Peyer's patch (tissue), 4 donors: ENCODE results near the gene SSNA1. TPM values are rescaled to one million over a fixed set of nuclear protein-coding genes. Genes with fewer than 3 reads are reported as not detected.

Experiments
- DNase-seq, 3 donors: peaks; one replicate each; pipeline ENCODE4 v3.0.0-alpha.2; 2017 to 2019
- H3K27ac ChIP-seq, 4 donors: fragments of 200-600 bp; sonication (generic); one replicate each; pipeline ENCODE4 v1.5.1; 2016 to 2019
- H3K27me3 ChIP-seq, 2 donors: fragments of 200-600 bp; sonication (generic); one replicate each; pipeline ENCODE4 v1.5.1; 2019
- H3K36me3 ChIP-seq, 3 donors: fragments of 200-600 bp; sonication (generic); one replicate each; pipeline ENCODE4 v1.5.1; 2016 to 2019
- H3K4me1 ChIP-seq, 4 donors: fragments of 200-600 bp; sonication (generic); one replicate each; pipeline ENCODE4 v1.5.1; 2016 to 2019
- H3K4me3 ChIP-seq, 4 donors: fragments of 200-600 bp; sonication (generic); 1 replicate in 3 of 4; 2 replicates in 1 of 4; pipeline ENCODE4 v1.5.1; 2016 to 2019; ENCODE audit warnings: mild to moderate bottlenecking in 1 of 4
- H3K9me3 ChIP-seq, 4 donors: fragments of 200-600 bp; sonication (generic); one replicate each; pipeline ENCODE4 v1.5.1; 2016 to 2019; ENCODE audit warnings: mild to moderate bottlenecking in 1 of 4
- CTCF ChIP-seq, 6 experiments: fragments of 450-650 bp in 4 of 6; fragments of 200-600 bp in 2 of 6; sonication (generic) in 1 of 6; IDR thresholded peaks; one replicate each; pipeline ENCODE4 v1.5.1; 2017 to 2019; ENCODE audit warnings: antibody characterized with exemption in 6 of 6, mild to moderate bottlenecking in 3 of 6, moderate library complexity in 1 of 6
- POLR2A ChIP-seq, 2 donors: fragments of 450-650 bp; IDR thresholded peaks; one replicate each; pipeline ENCODE4 v1.5.1; 2017; ENCODE audit warnings: antibody characterized with exemption in 2 of 2, mild to moderate bottlenecking in 2 of 2, moderate library complexity in 2 of 2
- total RNA-seq, 4 donors: library from RNA; depleted of rRNA; stranded (reverse); fragments of >200 nt; gene quantifications; one replicate each; pipeline ENCODE4 v1.1.0, GENCODE V29; 2016

SSNA1 gene
- total RNA-seq, 4 donors from 2014 or later, result 58.6 to 82.0 (median 71.6) TPM

- H3K27me3 ChIP-seq, result no peaks in the 10 kb centered on the region
- H3K4me1 ChIP-seq, result peaks cover 4 to 69% (median 29%) of the 10 kb centered on the region in 4 donors
- peak overlapping the region; percentile 61 to 98 (median 88) for H3K27ac ChIP-seq
- DNase-seq, result no peak
- no peaks in the 10 kb centered on the region for H3K9me3 ChIP-seq
- TF ChIP-seq POLR2A (IDR thresholded peaks at IDR 0.05), result peak in 1 of 2 donors; percentile 34
- no peak for TF ChIP-seq CTCF (IDR thresholded peaks at IDR 0.05)
- peak overlapping the region; percentile 41 to 96 (median 83) for H3K4me3 ChIP-seq
- no peaks in the 10 kb centered on the region for H3K36me3 ChIP-seq
Observed at GRCh38 chr9:137201205-137201868, 12.9 kb downstream of the SSNA1 start.

- Histone ChIP-seq H3K27me3 (no peaks in the 10 kb centered on the region), H3K4me3 (no peak overlapping the region), H3K9me3 (no peaks in the 10 kb centered on the region), H3K4me1 (peaks cover 5 to 68% (median 33%) of the 10 kb centered on the region in 4 donors), H3K27ac (no peak overlapping the region), H3K36me3 (no peaks in the 10 kb centered on the region)
- TF ChIP-seq CTCF (IDR thresholded peaks at IDR 0.05), result no peak
- no peak for TF ChIP-seq POLR2A (IDR thresholded peaks at IDR 0.05)
- DNase-seq, result no peak
Observed at GRCh38 chr9:137202966-137203365, 14.5 kb downstream of the SSNA1 start.

- DNase-seq, result no peak
- Histone ChIP-seq H3K27ac (peak overlapping the region; percentile 87 to 98 (median 89)), H3K4me1 (peaks cover 5 to 50% (median 29%) of the 10 kb centered on the region in 4 donors), H3K4me3 (peak overlapping the region; percentile 90 to 100 (median 95)), H3K36me3 (no peaks in the 10 kb centered on the region), H3K27me3 (no peaks in the 10 kb centered on the region), H3K9me3 (no peaks in the 10 kb centered on the region)
- TF ChIP-seq POLR2A (IDR thresholded peaks at IDR 0.05), result no peak
- no peak for TF ChIP-seq CTCF (IDR thresholded peaks at IDR 0.05)
Observed at GRCh38 chr9:137204731-137205125, 16.3 kb downstream of the SSNA1 start.

- peak; percentile 91 to 96 (median 96) for DNase-seq
- Histone ChIP-seq H3K27me3 (no peaks in the 10 kb centered on the region), H3K9me3 (no peaks in the 10 kb centered on the region), H3K4me3 (peak within 1 kb of the TSS; percentile 90 to 100 (median 95)), H3K36me3 (no peaks in the 10 kb centered on the region), H3K4me1 (peaks cover 5 to 48% (median 28%) of the 10 kb centered on the region in 4 donors), H3K27ac (peak within 1 kb of the TSS; percentile 87 to 98 (median 89))
- TF ChIP-seq CTCF (IDR thresholded peaks at IDR 0.05), result peak in 1 of 6 experiments; percentile 15
- peak; percentile 81 to 82 for TF ChIP-seq POLR2A (IDR thresholded peaks at IDR 0.05)
Observed at GRCh38 chr9:137205126-137206069, 16.9 kb downstream of the SSNA1 start, which contains the start of the genes NDOR1 and TMEM203. NDOR1 (plus strand) TSS chr9:137205700; CDS start chr9:137205778, 78 bp downstream. TMEM203 (minus strand) TSS chr9:137205648; CDS start chr9:137205414, 234 bp downstream.

- TF ChIP-seq CTCF (IDR thresholded peaks at IDR 0.05) (no peak), POLR2A (IDR thresholded peaks at IDR 0.05) (no peak)
- H3K4me1 ChIP-seq, result peaks cover 5 to 43% (median 22%) of the 10 kb centered on the region in 4 donors
- DNase-seq, result no peak
- H3K4me3 ChIP-seq, result peak overlapping the region in 3 of 4 donors; percentile 90 to 100 (median 99)
- H3K27me3 ChIP-seq, result no peaks in the 10 kb centered on the region
- H3K27ac ChIP-seq, result no peak overlapping the region
- H3K9me3 ChIP-seq, result no peaks in the 10 kb centered on the region
- H3K36me3 ChIP-seq, result no peaks in the 10 kb centered on the region
Observed at GRCh38 chr9:137206602-137207001, 18.1 kb downstream of the SSNA1 start.
